CD1c-positive myeloid dendritic cell (primary cell): ENCODE data around the gene PADI1.

Experiments used
- DNase-seq: peaks from one replicate; pipeline ENCODE4 v3.0.0-alpha.2; 2016; ENCODE audit errors: extremely low spot score

Gene PADI1, protein sequence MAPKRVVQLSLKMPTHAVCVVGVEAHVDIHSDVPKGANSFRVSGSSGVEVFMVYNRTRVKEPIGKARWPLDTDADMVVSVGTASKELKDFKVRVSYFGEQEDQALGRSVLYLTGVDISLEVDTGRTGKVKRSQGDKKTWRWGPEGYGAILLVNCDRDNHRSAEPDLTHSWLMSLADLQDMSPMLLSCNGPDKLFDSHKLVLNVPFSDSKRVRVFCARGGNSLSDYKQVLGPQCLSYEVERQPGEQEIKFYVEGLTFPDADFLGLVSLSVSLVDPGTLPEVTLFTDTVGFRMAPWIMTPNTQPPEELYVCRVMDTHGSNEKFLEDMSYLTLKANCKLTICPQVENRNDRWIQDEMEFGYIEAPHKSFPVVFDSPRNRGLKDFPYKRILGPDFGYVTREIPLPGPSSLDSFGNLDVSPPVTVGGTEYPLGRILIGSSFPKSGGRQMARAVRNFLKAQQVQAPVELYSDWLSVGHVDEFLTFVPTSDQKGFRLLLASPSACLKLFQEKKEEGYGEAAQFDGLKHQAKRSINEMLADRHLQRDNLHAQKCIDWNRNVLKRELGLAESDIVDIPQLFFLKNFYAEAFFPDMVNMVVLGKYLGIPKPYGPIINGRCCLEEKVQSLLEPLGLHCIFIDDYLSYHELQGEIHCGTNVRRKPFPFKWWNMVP

DNA sequence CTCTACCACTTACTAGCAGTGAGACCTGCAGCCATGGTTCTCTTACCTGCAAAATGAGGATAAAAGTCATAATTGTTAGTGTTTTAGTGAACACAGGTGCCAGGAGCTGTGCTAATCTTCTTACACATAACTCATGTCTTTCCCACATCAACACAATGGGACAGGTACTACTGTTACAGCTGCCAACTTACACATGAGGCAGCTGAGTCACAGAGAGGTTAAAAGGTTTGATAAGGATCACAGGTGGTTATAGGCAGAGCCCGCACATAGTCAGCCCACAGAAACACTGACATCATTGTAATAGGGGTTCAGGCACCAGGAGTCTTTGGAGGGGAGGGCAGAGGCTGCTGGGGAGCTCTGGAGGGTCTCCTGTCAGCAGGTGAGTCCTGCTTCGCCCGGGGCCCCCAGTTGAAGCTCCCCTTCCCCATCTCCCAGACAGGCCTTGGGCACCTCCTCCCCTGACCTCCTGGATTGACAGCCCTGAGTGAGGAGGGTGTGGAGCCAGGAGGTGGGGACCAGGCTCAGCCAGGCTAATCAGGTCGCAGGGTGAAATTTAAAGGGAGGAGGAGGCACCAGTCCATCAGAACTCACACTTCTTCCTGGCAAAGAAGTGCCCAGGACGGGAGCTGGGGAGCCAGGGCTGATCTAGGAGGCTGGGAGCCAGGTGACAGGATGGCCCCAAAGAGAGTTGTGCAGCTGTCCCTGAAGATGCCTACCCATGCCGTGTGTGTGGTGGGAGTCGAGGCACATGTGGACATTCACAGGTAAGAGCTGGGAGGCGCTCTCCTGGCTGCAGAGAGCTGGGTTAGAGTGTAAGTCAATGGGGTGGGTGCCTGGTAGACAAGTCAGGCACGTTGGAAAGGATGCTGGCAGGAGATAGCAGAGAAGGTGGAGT lies at the start of gene PADI1:
PADI1 (plus strand) TSS at position 583 of the 895 bp plus-strand sequence; CDS start at position 673, 90 bp downstream.
- no peak for DNase-seq

DNA sequence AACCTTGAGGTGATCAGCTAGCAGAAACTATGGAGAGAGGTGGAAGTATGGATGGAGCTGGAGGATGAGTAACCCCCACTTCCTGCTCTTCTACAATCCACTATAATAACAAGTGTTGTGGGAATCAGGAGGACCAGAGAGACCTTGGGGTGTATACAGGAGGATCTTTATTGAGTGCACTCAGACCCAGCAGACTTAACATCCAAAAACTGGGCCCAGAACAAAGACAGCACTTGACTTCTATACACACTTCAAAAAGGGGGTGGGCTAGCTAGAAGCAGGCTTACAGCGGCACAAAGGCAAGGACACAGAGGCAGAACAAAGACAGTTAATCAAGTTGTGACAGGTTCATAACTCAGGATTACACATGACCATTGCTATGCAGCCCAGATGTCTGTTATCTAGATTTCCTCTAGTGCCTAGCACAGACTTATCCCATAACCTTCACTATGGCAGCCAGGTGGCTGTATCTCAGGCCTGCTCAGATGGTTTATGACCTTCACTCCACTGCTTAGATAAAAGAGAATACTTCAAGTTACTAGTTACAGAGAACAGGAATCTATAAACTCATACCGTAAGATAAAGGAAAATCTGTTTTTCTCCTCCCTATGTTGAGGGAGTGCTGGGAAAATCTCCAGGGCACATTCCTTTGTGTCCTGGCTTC lies 49.5 kb upstream of the PADI1 start:
- no peak for DNase-seq

DNA sequence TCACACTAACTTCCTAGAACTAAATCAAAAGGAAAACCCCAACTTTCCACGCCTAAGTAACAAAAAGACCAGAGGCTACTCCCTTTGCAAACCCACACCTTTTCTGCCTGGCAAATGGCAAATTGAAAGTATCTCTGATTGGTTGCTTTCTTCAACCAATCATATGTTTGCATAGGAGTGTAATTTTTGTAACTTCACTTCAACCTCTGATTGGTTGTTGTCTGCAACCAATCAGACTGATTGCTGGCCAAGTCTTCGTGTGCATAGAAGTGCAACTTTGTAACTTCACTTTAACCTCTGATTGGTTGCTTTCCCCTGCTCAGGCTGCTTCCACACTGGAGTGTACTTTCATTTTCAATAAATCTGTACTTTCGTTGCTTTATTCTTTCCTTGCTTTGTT lies 48.8 kb upstream of the PADI1 start:
- DNase-seq = no peak

DNA sequence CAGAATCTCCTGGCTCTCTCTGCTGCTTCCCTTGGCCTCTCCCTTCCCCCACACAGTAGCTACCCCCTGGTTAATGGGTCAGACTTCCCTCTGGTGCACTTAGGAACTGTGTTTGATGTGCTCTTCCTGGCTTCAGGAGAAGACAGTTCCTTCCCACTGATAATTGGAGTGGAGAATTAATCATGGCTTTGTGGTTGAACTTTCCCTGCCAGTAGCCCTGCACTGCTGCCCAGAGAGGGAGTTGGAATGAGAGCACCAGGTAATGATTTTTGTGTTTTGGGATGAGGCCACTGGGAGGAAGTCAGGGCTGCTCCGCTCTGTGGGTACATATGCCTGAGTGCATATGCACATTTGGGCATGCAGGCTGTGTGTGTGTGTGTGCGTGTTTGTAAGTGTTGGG lies 46.0 kb upstream of the PADI1 start:
- no peak for DNase-seq

DNA sequence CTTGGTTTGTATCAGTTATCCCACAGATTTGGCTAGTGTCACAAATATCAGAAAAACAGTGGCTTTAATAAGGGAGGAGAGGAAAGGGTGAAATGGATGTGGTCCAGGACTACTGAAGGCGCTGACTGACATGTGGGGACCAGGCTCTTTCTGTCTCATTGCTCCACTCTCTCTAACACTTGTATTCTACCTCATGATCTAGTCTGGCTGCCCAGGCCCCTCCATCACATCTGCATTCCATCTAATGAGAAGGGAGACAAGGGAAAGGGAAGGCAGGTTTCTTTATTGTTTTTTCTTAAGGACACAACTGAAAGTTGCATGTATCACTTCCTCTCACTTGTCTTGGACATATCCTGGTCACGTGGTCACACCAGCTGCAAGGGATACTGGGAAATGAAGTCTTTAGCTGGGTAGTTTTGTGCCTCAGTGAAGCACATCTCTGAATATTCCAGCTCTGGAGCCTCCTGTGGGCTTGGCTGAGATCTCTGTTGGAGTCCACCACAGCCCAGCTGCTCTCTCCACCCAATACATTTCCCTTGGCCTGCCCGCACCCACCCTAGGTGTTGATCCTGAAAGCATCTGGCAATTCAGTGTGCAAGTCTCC lies 43.7 kb upstream of the PADI1 start:
- peak; percentile 54 for DNase-seq

DNA sequence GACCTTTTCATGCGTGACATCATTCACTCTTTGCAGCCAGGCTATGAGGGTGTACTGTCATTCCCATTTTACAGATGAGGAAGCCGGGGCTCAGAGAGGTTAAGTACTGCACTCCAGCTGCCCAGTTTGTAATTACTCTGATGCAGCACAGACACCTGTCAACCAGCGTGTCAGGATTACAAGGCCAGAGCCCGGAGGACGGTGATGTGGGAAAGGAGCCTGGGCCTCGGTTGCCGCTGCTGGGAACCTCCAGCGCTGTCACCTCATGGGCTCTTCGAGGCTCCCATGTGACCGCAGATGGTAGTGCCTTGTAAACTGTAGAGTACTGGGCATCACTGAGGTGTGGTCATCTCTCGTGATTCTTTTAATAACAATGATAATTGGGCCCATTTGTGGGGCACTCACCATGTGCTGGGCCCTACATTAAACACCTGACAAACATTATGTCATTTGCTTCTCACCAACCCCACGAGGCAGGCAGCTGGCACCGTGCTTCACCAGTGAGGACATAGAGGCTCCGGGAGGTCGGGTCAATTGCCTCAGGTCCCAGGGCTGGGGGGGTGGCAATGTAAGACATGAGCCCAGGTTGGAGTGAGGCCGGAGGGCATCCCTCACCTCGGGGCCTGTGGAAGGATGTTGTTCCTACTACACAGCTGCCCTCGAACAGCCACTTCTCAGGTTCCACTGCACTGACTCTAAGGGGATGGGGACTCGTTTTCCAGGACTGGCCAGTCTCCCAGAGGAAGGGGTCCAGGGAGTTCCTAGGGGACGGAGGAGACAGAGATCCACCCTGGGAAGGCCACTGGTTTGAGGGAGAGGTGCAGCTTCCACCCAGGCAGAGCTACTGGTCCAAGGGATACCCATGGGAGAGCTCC lies 42.8 kb upstream of the PADI1 start:
- DNase-seq = no peak

DNA sequence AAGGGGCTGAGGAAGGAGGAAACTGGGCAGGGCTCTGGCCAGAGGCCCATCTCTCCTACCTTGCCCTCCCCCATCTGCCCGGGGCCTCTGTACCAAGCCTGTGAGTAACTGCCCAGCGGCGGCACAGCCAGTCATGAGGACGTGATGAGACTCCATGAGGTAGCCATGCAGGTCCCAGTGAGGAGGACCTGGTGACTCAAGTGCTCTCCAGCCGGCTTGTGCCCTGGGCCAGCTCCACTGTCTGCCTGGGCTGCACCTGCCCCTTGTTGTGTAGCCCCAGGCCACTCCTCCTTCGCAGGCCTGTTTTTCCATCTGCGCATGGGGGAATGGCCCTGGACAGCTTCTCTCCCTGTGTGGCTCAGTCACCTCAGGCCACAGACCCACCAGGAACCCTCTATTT lies 42.0 kb upstream of the PADI1 start:
- DNase-seq = no peak

DNA sequence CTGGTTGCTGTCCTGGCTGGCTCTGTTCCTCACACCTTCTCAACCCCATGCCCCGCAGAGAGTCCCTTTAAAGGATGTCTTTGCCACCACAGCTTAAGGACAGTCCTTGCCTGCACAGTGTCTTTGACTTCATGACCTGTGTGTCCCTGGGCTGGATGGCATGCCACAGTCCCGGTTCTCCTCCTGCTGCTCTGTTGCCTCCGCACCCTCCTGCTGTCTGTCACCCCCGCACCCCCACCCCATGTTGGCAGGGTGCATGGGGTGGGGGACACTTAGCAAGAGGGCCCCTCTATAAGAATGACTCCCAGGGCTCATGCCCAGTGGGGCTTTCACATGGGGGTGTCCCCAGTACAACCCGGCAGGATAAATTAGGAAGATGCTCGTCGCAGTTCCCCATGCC lies 41.6 kb upstream of the PADI1 start:
- DNase-seq = no peak

DNA sequence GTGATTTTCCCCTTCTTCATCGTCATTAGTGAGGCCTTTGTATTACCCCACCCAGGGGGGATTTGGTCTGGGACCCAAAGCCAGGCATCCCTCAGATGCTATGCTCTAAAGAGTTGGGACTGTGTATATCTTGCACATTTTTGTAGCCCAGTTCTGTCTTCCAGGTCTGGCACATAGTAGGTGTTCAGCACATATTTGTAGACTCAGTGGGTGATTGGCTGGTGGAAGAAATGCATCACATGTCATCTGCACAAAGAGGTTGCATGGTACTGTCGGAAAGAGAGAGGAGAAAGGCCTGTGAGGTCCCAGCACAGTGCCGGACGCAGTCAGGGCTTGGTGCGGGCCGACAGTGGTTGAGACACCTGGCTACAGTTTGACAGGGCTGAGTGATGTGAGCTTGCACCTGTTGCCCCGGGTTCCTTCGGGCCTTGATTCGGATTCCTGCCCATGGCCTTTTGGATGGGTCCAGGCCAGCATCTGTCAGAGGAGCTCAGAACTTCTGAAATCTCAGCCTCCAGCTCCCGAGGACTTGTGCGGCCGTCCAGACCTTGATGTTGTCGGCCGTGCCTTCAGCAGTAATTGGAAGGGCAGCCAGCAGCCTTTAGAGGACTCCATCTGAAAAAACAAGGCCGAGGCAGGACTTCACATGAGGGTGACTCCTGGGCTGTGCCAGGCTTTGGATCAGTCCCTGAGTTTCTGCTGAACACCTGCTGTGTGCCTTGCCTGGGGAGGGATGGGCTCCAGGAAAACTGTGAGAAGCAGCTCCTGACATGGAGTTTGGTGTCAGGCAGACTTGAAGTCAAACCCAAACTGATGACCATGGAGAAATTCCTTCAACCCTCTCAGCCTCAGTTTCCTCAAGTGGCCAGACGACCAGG lies 40.9 kb upstream of the PADI1 start:
- DNase-seq = no peak

DNA sequence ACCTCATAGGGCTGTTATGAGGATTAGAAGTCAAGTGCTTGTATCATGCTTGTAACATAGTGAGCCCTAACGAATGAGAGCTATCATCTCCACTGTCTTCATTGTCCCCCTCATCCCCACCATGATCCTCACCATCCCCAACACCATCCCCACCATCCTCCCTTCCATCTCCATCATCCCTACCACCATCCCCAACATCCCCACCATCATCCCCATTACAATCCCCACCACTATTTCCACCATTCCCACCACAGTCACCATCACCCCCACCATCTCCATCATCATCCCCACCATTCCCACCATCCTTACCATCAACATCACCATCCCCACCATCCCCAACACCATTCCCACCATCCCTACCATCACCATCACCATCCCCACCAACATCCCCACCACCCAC lies 39.1 kb upstream of the PADI1 start:
- no peak for DNase-seq

DNA sequence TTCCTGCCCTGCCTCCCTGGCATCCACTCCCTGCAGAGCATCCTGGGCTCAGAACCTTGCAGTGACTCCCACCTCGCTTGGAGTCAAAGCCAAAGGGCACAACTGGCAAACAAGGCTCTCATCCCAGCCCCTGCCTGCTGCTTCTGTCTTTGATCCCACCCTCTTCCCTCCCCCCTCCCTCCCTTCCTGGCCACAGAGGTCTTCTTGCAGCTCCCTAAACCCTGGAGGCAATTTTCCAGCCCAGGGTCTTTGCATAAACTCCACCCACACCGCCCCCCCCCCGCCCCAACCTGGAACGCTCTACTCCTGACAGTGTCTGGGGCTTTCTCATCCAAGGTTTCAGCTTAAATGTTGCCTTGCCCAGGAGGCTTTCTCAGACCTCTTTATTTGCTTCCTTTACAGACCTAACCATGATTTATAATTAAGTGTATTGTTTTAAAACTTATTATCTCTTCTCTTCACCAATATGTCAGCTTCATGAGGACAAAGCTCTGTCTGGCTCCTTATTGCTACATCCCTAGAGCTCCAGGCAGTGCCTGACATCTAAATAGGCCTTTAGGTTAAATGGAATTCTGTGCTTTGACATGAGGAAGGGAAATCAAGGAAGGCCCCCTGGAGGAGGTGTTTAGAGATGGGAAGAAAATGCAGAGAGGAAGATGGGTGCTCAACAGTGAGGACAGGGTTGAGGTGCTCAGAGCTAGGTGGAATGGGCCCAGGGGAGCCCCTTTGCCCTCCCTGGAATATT lies 37.7 kb upstream of the PADI1 start:
- DNase-seq = no peak

DNA sequence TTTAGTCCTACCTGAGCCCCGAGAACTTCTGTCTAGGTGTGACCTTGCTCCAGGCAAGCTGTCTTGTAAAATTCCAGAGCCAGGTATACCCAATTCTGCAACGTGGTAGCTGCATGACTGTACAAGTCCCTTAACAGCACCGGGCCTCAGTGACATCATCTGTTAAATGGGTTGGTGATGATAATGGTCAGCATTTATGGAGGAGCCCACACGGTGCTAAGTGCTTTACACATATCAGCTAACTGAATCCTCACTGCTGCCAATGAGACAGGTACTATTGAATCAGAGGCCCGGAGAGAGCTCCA lies 37.2 kb upstream of the PADI1 start:
- DNase-seq = no peak

DNA sequence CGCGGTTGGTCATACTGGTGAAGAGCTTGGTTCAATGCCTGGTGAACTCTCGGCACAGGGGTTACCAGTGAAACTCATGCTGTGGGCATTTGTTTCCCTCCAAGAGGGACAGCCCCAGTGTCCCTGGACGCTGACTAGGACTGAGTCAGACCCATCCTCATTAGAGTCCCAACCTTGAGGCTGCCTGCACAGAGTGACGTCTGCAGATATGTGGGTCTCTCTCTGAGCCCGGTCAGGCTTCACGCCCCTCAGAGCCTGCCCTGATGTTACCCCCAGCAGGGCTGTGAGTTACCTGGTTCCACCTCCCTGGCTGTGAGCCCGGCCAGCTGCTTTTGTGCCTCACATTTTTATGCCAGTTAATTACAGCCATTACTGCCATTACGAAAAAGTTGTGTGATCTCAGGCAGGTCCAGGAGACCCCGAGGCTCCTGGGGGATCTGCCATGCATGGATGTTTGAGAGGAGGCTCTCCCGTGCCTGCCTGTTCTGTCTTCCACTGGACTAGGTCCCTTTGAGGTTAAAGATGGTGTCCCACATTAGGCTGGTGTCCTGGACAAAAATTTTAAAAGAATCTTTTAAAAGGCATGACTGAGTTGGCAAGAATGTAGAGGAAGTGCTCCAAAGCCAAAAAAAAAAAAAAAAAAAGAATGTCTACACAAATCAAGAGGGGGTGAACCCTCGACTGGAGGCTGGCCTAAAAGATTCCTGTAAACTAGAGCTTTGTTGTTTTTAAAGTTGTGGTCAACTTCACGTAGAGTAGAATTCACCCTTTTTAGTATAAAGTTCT lies 36.6 kb upstream of the PADI1 start:
- DNase-seq = no peak

DNA sequence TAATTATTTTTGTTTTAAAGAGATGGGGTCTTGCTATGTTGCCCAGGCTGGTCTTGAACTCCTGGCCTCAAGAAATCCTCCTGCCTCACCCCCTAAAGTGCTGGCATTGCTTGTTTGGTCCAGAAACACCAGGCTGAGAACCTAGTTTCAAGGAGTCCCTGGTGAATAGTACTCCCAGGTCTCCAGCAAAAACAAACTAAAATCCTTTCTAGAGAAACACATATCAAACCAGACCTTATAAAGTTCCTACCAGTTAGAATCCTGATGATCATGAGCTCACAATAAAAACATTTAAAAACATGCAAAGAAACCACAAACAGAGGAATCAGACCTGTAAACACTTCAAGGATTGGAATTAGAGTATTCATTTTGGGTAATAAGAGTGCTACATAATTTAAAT lies 34.4 kb upstream of the PADI1 start:
- no peak for DNase-seq

DNA sequence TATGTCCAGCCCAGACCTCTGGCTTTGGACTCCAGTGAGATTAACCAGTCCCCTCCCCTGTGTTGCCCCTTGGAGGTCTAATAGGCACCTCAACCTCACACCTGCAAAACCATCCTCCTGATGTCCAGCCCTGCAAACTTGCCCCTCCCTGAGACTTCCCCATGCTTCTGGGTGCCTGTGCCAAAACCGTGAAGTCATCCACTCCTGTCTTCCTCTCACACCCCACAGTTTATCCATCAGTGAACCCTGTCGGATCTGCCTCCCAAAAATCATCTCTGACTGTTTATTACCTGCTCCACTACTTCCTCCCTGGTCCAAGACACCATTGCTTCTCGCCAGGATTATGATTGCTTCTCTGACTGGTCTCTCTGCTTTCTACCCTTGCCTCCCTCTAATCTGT lies 31.7 kb upstream of the PADI1 start:
- DNase-seq = no peak

DNA sequence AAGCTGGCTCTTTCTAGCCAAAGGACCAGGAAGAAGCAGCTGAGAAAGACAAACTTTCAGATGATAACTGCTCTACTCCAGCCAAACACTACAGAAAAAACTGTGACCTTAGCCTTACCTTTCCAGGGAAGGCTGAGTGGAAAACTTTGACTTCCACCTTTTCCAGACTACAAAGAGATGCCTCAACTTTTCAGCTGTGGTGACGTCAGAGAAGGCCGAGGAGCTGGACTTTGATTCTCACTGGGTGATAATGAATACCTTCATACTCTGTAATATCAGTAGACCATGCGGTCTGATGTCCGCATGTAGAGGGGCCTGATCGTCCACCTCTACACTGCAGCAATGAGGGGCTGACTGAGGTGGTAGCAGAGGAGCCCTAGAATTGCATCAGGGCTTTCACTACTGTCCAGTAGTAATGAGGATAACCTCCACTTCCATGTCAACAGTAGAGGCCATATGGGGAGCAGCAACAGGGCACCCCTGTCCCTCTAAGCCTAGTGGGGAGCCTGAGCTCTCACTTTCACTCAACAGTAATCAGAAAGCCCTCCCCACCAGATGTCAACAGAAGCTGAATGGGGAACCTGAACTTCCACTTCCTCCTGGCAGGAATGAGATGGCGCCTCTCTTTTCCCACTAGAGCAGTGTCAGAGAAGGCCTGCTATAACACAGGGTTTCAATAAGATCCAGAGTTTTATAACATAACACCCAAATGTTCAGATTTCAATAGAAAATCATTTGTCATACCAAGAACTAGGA lies 28.4 kb upstream of the PADI1 start:
- DNase-seq = peak; percentile 70

DNA sequence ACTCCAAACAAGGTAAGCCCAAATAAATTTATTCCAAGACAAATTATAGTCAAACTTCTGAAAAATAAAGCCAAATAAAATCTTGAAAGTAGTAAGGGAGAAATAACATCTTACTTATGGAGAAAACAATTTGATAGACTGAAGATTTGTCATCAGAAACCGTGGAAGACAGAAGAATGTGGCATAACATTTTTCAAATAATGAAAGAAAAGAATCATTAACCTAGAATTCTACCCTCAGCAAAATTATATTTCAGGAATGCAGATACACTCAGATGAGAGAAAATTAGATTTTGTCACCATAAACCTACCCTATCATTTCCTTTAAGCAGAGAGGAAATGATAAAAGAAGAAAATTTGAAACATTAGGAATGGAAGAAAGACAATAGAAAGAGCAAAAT lies 27.3 kb upstream of the PADI1 start:
- no peak for DNase-seq
